Stomach (tissue), 4 donors: ENCODE measurements around the gene RNPEPL1.

Experiments
- CTCF ChIP-seq, 7 experiments: fragments of 450-650 bp in 4 of 7; fragments of 200-600 bp in 3 of 7; sonication (generic) in 3 of 7; IDR thresholded peaks; one replicate each; pipeline ENCODE4 v1.5.1; 2016 to 2019; ENCODE audit warnings: antibody characterized with exemption in 7 of 7, control low read depth in 2 of 7, mild to moderate bottlenecking in 1 of 7
- POLR2A ChIP-seq, 4 donors: fragments of 450-650 bp; IDR thresholded peaks; one replicate each; pipeline ENCODE4 v1.6.1; 2016; ENCODE audit warnings: antibody characterized with exemption in 4 of 4, control low read depth in 2 of 4, mild to moderate bottlenecking in 1 of 4, moderate library complexity in 1 of 4

GRCh38 chr2:240586919-240587800 is 18.9 kb downstream of the RNPEPL1 start:
- no peak for TF ChIP-seq POLR2A (IDR thresholded peaks at IDR 0.05)
- no peak for TF ChIP-seq CTCF (IDR thresholded peaks at IDR 0.05)
